GM12801 (cell line): ENCODE results near the gene TRAM2.

Experiments used
- CTCF ChIP-seq: IDR thresholded peaks from one replicate; pipeline ENCODE4 v1.5.1; 2011; ENCODE audit warnings: control low read depth; ENCODE audit not compliant: insufficient read length; ENCODE audit errors: extremely low read depth

TRAM2 gene

DNA sequence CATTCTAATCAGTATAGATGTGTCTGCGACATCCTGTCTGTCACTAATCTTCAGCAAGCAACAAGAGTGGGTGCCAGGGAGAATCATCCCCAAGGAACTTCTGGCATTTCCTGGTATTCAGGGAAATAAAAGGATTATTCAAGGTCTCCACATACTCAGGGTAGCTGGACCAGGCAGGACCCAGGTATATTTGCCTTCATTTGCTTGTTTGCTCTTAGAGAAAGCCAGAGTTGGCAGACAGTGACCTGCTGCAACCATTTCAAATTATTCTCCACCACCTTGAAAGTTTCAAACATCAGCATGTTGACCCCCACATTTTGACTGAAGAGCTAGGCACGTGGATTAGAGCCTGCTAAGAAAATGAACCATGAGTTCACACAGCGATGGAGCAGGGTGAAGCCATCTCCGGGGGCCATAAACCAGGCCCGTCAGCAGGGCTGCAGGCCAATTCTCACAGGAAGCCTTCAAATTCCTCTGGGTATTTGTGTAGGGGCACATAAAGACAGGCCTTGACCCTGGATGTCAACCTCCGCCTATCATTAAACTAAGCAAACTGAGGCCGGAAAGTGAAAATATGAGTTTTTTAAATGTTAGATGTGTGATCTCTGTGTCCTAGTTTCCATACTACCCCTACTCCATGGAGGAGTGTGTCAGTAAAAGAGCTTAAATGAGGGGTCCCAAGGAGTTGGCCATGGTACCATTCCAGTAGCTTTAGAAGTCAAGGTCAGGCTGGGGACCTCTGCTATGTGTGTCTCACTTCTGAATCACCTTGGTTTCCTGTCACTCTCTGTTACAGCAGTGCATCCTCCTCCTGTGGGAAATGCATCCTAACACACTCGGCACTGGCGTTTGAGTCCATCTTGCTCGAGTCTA, 32.9 kb downstream of the TRAM2 start:
- TF ChIP-seq CTCF: no peak

DNA sequence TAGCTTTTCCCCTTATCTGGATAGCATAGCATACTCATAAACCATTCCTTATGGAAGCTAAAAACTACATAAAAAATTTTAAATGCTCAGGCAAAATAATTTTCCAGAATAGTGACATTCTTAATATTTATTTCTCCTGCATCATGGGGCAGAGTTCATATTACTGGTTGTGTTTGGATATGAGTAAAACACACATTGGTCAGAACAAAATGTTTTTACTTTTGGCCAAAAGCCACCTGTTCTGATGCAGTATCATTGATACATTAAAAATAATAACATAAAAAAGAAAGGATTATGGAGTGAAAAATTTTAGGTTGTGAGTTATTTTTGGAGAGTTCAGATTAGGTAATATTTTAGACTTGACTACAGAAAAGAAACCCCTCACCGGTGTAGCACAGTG, 33.6 kb downstream of the TRAM2 start:
- TF ChIP-seq CTCF: no peak

DNA sequence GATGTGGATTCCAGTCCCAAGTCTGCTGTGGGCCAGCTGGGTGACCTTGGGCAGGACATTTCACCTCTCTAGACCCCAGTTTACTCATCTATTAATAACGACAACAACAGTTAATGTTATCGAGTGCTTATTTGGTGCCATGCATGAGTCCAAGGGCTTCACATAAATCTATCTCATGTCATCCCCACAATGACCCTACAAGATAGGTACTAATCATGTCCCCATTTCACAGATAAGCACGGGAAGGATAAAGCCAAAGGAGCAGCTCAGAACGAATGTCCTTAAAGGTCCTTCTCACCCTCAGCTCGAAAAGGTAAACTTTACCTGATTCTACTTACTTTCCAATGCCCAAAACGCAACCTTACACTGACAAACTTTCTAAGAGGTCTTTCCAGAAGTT, 35.7 kb downstream of the TRAM2 start:
- TF ChIP-seq CTCF: no peak

DNA sequence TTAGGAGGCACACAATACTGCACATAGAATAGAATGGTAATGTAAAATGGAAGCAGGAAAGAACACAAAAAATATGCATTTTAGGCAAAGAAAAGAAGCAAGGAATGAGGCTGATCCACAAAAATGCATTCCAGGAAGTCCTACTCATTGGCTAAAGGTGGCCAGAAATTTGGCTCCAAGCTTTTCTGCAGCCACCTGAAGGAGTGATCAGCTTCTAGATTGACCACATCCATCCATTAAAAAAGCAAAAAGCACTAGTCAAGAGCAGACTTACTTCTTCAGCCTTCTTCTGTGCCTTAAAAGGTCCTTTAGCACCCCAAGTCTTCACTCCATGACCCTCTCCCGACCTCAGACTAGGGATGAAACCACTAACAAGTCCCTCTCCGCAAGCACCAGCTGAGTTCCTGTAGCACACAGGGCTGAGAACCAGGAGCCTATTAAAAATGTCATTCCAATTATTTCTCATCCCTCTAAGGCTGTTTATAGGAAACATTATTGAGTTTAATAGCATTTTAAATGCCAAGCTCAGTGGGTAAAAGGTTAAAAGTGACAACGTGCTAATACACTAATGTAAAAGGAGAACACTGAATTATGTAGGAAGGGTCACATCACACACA, 36.5 kb downstream of the TRAM2 start:
- TF ChIP-seq CTCF: no peak

DNA sequence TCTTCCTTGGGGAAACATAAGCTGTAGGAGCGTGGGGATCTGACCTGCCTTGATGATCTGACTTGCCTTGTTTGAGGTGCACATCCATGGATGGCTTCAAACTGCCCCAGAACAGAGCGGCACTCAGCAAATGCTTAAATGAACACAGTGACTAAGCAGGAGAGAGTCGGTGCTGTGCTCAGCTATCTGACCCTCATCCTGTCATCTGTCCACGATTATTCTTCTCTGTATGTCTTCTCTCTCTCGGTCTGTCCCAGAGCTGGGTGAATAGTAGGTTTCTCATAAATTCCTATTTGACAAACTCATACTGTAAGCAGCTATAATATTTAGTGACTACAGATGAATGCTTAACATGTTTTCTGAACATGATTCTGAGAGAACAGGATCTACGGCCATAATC, 37.3 kb downstream of the TRAM2 start:
- no peak for TF ChIP-seq CTCF

GRCh38 chr6:52538901-52539354, 37.9 kb downstream of the TRAM2 start:
- TF ChIP-seq CTCF: no peak

- no peak for TF ChIP-seq CTCF
These were observed 38.5 kb downstream of the TRAM2 start for GRCh38 chr6:52538252-52538900.
